Activated CD8-positive, alpha-beta memory T cell treated with anti-CD3 and anti-CD28 coated beads for 24 hours (primary cell): ENCODE data around the gene DNM1.

Experiments
- DNase-seq: peaks from one replicate; pipeline ENCODE4 v3.0.0-alpha.2; 2020

DNM1 gene

DNA sequence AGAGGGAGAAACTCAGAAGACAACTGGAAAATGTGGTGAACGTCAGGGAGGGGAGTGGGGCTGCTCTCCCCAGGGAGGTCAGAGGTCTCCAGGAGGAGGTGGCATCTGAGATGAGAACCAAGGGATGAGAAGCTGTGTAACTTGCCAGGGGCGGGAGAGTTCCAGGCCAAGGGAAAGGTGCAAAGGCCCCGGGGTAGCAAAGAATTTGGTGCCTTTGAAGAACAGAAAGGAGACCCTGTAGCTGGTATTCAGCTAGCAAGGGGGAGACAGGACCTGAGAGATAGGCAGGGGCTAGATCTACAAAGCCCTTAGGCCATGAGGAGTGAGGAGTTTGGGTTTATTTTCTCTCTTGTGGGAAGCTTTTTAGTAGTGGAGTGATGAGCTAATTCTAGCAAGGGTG is 3.3 kb downstream of the DNM1 start:
- no peak for DNase-seq

DNA sequence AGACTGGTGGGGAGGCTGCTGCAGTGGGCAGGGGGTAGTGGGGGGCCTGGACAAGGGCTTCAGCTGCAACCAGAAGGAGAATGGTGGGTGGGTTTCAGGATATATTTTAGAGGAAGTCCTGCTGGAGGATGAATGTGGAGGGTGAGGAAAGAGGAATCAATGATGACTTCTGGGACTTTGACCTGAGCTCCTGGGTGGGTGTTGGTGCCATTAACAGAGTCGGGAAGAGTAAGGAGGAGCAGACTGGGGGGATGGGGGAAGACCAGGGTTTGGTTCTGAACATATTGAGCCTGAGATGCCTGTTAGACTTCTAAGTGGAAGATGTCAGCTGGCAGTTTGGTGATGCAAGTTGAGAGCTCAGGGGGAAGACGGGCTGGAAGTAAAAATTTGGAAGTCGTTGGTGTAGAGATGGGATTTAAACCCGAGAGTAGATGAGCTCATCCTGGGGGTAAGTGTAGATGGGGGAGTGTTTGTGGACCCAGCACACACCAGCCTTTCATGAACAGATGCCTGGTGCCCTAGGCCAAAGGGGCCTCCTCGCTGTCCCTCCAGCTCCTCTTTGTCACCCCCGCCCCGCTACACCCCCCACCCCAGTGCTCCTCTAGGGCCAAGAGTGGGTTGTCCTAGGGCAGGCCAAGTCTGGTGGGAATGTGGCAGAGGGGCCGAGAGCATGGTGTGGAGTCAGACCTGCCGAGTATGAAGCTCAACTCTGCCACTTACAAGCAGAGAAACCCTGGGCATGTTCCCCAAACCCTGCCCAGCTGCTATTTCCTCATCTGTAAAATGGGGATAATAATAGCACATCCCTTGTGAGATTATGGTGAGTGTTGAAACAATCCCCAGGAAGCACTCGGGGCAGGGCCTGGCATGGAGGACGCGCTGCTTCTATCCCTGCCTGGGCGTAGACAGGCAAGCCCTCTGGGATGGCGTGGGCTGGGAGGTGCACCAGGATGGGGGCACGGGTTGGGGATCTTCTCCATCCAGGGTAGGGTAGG is 4.0 kb downstream of the DNM1 start:
- DNase-seq, result no peak

DNA sequence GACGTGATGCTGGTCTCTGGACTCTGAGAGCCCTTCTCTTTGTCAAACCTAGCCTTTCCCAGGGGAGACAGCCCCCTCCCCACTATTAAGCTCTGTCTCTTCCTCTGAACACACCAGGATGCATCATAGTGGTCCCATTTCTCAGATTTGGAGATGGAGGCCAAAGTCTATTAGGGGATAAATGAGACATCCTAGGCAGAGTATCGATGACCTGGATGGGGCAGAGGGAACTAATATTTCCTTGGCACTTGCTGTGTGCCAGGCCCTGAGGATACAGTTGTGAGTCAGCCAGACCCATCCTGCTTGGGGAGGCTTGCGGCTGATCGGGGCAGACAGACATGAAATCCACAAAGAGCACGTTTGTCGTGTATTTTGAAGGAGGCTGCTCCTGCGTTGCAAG is 5.2 kb downstream of the DNM1 start:
- no peak for DNase-seq

DNA sequence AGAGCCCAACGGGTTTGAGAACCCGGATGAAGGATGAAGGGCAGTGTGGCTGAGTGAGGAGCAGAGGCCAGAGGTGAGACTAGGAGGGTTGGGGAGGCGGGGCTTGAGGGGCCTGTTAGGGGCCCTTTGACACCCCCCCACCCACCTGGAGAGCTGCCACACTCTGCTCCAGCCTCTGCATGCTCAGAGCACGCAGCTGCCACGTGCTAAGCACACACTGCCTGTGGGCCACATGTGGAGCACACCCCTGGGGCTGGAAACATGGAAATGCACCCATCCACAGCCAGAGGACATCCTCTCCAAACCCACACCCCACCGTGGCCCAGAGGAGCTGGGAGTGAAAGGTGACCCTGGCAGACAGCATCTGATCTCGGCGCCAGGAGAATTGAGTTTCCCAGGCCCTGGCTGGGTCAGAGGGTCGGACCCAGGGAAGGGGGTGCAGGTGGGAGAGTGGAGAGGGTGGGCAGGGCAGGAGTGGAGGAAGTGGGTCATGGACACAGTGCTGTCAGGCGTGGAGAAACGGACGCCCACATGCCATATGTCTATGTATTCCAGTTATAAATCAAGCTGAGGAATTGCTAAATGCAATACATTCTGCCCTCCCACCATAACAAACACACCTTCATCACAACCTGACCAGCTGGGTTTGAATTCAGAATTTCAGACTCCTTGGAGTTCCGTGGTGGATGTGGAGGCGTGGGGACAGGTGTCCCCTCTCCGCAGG is 5.9 kb downstream of the DNM1 start:
- no peak for DNase-seq

DNA sequence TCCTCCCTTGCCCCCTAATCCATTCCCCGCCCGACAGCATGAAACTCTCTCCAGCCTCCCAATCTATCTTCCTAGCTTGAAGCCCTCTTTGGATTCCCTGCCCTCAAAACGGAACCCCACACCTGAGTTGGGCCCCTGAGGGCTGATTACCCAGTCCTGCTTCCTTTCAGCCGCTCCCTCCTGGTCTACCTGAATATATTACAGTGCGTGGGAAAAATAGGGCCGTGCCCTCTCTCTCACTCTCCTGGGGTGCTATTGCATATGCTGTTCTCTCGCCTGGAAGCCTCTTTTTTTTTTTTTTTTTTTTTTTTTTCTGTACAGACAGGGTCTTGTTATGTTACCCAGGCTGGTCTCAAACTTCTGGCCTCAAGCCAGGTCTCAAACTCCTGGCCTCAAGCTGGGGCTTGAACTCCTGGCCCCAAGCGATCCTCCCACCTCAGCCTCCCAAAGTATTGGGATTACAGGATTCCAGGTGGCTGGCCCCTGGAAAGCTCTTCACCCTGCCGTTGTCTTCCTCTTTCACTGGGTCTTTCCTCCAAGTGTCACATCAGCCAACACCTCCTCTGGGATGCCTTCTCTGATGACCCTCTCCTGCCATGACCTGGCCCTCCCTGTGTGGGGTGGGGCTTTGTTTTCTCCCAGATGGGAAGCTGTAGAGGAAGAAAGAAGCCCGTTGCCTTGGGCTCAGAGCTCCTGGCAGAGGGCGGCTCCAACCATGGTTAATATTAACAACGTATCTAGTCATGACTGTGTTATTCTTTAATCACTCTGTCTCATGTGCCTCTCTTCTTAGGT is 8.2 kb downstream of the DNM1 start:
- DNase-seq, result no peak

DNA sequence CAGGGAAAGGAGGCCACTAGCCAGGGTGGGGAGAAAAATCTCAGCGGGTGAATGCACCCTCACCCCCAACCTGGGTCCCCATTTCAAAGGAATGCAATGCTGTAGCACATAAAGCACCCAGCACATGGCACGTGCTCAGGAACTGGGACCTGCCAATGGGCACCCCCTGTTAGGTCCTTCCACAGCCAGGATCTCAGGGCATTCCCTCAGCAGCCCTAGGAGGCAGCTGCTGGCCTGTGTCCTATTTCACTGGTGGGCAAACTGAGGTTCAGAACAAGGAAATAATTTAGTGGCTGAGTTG is 8.8 kb downstream of the DNM1 start:
- DNase-seq, result no peak

DNA sequence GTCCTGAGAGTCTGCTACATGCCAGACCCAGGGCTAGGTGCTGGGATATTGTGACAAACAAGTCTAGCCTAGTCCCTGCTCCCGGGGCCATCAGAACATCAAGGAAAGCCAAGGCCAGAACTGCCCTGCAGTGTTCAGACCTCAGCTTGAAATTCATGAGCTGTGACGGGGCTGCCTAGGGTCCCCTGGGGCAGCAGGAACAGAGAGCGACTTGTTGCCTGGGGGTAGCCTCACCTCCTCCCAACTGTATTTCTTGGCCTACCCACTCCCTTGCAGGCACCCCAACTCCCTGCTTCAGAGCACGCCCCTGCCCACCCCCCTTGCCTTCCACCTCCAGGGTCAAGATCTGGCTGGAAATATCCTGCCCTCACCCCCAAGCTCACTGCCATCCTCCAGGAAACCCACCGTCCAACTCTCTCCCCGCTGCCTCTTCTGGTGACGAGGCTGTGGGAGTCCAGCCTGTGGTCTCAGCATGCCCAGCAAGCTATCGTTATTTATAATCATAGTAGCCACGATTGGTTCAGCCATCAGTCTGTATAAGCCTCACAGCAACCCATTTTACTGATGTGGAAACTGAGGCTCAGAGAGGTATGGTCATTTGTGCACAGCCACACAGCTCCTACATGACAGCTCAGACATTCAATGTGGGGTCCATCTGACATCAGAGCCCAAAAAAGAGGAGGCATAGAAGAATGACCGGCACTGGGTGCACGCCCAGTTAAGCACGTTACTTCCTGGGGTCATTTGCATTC is 10.7 kb downstream of the DNM1 start:
- DNase-seq, result no peak

DNA sequence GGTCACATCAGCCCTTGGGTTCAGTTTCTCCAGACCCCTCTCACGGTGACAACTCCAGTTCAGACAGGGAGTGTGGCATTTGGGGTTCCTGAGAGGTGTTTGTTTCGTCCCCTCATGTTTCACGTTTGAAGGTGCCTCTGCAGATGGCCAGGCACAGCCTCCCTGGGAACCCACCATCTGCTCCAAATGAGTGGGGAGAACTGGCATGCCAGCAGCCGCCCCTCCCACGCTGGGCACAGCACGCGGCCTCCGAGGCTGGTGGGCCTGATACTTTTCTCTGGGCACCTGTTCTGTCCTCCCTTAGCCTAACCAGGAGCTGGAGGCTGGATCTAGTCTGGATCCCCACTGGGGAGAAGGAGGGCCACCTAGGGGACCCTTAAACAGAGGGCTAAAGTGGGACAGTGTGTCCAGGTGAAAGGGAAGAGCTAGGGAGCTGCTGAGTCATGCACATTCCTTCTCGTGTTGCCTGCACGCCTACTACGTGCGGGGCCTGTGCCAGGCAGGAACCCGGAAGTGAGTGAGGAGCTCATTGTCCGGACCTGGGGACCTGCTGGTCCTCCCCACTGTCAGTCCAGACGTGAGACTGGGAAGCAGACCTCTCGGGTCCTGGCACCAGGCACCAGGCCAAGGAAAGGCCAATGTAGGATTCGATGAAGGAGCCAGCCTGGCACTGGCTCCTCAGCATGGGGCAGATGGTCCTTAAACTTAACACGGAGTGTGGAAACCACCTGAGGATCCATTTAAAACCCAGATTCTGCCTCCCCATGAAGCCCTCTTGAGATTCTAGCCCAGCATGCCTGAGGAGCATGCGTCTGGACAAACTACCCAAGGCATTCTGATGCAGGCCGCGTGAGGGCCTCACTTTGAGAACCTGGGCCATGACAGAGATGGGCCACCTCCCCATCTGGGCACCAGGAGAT is 11.7 kb downstream of the DNM1 start:
- no peak for DNase-seq

DNA sequence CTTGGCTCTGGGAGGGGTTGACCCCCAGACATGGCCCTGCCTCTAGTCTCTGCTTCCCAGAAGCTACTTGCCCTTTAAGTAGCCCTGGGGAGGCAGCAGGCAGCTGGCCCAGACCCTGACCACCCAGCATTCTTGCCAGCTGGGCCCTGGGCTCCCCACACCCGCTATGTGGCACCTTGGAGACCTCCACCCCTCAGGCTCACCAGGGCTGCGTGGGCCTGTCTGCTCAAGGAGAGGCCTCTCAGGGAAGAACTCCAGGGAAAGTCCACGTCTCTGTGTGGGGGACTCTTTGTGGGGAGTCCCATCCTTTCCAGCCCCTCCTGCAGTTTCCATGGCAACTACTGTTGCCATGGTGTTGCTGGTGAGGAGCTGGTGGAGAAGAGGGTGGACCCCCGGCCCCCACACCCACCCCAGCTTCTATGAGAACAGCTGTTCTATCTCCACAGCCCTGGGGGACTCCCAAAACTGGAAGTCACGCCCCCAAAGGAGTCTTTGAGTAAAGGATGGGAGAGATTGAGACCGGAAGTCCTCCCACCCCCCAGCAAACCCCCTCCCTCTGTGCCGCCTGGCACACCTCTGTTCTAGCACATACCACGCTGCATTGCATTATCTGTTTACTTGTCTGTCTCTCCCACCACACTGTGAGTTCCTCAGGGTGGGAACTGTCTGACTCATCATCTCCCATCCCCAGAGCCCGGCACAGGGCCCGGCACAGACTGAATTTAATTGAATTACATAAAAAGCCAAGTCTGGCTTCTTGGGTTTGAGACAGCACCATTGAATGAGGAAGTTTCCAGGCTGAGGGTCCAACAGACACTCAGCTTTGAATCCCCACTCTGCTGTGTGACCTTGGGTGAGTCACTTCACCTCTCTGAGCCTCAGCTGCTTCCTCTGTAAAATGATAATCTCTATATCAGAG is 12.6 kb downstream of the DNM1 start:
- no peak for DNase-seq

DNA sequence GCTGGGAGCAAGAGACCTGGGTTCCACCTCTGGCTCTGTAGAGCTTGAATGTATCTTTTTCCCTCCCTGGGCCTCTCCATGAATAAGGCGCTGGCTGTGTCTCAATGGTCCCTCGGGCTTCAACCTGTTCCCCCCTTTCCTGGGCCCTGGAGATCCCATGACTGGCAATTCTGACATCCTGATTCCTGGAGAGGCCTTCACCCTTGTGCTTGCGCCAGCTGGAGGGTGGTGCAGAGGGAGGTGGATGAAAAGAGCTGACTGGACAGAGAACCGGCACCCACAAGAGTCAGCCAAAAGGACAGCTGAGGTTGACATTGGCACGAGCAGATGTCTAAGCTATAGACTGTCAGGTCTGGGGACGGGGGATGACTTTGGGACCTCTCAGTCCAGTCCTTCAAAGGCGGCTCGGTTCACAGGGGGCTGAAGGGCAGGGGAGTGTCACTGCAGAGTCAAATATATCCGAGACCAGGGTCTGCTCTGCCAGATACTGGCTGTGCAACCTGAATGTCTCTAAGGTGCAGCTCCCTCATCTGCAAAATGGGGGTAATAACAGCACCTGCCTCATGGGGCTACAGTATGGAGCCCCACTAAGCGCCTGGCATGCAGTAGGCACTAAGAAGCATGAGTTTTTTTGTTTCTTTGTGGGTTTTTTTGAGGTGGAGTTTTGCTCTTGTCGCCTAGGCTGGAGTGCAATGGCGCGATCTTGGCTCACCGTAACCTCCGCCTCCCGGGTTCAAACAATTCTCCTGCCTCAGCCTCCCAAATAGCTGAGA is 13.8 kb downstream of the DNM1 start:
- DNase-seq, result no peak

DNA sequence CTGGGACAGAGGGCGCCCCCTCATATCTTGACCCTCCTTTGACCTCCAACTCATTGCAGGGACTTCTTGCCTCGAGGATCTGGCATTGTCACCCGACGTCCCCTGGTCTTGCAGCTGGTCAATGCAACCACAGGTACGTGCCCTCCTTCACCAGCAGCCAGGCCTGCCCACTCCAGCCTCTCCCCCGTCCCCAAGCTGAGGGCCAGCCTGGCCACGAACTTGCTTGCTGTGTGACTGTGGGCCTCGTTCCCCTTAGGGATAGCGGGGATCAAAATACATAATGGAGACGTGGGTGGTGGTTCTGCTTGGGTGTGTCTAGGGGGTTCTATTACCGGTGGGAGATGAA is 15.0 kb downstream of the DNM1 start:
- DNase-seq, result no peak

DNA sequence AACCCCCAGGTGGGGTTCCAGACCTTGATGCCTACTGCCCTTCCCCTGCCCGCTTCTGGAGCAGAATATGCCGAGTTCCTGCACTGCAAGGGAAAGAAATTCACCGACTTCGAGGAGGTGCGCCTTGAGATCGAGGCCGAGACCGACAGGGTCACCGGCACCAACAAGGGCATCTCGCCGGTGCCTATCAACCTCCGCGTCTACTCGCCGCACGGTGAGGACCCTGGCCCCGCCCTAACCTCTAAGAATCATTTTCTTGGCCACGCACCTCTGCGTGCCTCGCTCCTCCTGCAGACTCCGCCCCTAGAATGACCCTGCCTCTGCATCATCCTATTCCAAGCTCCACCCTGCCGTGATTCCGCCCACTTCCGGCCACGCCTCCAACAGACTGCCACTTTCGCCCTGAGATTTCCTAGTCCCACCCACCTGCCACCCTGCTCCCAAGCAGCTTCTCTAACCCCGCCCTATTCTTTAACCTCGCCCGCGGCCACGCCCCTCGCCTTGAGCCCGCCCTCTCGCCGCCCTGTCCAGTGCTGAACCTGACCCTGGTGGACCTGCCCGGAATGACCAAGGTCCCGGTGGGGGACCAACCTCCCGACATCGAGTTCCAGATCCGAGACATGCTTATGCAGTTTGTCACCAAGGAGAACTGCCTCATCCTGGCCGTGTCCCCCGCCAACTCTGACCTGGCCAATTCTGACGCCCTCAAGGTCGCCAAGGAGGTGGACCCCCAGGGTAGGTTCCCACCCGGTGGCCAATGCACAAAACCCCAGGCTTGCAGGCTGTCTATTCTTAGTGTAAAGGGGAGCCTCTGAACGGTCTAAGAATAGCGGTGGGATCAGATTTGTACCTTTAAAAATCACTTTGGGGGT is 15.6 kb downstream of the DNM1 start:
- DNase-seq, result peak; percentile 95

DNA sequence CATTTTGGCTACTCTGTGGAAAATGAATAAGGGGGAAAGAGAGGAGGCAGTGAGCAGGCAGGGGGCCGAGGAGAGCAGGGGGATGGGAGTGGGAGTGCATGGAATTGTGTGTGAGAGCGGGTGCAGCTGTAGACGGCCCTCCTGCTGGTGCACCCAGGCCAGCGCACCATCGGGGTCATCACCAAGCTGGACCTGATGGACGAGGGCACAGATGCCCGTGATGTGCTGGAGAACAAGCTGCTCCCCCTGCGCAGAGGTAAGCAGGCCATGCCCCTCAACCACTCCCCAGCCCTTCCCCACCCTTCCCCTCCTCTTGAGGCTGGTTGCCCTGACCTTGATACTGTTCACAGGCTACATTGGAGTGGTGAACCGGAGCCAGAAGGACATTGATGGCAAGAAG is 16.7 kb downstream of the DNM1 start:
- DNase-seq, result no peak

DNA sequence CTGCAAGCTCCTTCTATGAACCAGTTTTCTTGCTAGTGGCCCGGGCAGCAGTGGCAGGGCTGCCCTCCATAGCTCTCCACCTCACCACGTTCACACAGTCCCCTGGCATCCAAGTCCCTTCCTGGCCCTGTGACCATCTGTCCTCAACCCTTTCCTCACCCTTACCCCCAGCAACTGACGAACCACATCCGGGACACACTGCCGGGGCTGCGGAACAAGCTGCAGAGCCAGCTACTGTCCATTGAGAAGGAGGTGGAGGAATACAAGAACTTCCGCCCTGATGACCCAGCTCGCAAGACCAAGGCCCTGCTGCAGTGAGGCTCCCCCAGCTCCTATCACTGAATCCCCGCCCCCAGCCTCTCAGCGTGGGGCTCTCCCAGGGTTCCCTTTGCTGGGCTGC is 18.8 kb downstream of the DNM1 start:
- no peak for DNase-seq

DNA sequence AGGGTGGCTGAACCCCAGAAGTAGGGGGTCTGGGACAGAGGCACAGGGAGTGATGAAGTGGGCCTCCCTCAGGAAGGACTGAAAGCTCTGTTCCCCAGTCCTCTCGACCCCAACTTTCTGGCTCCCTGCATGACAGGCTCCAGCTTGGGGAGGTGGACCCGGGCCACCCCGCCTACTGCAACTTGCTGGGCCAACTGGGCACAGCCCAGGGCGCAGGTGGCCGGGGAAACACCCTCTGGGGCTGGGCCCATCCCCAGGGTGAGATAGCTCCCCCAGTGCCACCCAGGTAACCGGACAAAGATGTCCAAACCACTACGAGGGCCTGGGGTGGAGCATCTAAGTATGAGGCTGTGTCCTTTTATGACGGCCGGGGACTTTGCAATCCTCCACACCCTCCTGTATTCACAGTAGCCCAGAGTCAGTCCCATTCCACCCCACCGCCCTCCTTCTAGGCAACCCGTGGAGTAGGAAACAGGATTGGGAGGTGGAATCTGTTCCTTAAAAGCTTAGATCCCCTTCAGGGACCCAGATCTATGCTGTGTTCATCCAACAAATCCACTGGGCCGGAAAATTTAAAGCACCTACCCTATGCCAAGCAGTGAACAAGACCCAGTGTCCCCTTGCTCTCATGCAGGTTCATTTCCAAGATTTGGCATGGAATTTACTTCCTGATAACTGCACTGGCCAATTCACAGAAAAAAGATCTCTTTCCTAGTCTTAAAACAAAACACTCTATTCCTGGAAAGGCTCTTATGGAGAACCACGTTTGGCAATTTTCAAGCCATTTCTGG is 19.9 kb downstream of the DNM1 start:
- DNase-seq, result no peak

DNA sequence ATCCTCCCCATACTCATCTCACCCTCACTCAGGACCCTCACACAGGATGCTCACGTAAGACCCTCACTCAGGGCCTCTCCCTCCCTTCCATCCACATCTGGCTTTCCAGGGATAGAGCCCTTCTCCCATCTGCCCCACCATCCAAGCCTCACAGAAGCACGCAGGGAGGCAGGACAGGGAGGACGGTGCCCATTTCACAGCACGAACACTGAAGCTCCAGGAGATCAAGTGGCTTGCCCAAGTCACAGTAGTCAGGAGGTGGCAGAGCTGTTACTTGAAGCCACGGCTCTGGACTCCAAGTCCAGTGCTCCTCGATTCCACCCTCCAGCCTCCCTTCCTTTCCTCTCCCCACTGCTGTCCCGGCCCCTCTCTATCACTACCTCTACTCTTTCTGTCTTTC is 21.7 kb downstream of the DNM1 start:
- no peak for DNase-seq

DNA sequence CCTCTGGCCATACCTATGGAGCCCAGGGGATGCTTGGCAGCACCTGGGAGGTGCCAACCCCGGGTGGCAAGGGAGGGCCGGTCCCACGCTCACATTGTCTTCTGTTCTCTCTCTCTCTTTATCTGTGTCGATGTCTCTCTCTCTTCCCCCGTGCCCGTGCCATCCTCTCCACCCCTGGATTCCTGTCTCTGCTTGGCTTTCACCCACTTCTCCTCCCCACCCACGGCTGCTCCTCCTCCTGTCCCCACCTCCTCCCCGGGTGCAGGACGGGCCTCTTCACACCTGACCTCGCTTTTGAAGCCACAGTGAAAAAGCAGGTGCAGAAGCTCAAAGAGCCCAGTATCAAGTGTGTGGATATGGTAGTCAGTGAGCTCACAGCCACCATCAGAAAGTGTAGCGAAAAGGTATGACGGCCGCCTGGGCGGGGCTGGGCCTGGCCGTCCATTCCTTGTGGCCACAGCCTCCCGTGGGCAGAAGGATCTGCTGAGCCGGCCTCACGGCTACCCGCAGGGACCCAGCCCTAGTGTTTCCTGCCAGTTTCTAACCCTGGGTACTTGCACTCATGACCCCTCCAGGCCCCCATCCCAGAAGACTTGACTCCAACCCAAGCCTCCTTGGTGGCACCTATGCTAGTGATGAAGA is 22.7 kb downstream of the DNM1 start:
- DNase-seq, result no peak

DNA sequence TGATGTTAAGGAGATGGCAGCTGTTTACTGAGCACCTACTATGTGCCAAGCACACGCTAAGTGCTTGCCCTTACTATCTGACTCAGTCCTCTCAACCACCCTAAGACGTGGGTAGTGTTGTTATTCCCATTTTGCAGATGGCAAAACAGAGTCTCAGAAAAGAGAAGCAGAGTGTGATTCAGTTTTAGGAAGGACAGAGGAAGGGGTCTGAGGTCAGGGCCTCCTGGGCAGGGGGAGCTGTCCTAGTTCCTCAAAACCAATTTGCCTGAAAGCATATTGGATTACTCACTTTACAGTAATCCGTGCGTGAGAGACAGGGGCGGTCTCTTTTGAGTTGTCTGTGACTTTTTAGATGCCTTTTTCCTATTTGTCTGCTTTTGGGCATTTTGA is 23.2 kb downstream of the DNM1 start:
- no peak for DNase-seq
